ENCODE measurements around the gene SAMD8. TPM values are rescaled to one million over a fixed set of nuclear protein-coding genes. Genes with fewer than 3 reads are reported as not detected.
A peak's percentile ranks its signal among the peaks of the same experiment; 100 is the strongest.
"Not testable (repeated sequence)": the region's sequence is repeated elsewhere in the genome, so short reads cannot be mapped to it uniquely, and the experiment has no call there.

The SAMD8 gene
- total RNA-seq, 1 donor from 2014 or later = 29.6 TPM

DNA sequence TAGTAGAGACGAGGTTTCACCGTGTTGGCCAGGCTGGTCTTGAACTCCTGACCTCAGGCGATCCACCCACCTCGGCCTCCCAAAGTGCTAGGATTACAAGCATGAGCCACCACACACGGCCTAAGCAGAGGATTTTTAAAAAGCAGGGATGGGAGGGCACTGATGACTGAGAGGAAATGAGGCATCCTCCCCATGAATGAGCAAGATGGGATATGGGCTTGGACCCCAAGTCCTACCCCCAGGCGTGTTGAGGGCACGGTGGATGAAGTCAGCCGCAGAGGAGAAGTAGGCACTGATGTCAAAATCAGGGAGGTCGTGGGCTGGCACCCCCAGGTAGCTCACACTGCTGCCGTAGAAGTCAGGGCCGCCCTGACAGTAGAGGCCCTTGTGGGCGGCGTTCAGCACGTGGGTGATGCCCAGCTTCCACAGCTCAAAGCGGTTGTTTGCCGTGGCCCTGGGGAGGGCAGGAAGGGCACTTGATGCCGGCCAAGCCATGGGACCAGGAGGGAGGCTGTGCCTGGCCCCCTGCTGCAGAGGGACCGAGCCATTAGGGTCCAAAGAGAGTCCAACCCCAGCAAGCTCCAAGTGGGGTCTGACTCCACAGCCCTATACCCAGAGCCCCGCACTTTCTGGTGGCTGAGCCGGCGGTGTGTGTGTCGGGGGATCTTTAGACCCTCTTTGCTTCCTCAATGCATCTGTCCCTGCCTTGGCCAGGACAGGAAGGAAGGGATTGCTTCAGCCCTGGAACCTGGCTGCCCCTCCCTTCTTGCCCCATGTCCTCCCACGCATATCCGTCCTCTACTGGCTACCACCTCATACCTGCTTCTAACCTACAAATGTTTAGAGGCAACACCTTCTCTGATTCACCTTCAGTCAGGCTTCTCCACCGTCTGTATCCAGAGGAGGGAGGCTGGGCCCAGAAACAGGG, 3.4 kb upstream of the SAMD8 start:
- ATAC-seq = peak; percentile 9

- ATAC-seq = no peak
These were observed 2.6 kb upstream of the SAMD8 start for GRCh38 chr10:75108684-75109458.

DNA sequence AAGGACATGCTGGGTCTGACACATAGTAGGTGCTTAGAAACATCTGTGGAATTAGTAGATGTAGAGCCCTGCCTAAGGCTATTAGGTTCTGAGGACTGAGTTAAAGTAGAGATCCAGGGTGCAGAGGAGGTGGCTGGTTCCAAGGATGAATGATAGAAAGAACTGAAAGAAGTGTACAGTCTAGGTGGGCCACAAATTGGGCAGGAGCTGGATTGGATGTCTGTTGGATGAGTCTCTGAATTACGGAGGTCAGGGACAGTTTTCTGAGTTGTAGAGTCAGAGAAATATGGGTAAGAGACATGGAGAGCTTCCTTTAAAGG, 2.0 kb upstream of the SAMD8 start:
- no peak for ATAC-seq

DNA sequence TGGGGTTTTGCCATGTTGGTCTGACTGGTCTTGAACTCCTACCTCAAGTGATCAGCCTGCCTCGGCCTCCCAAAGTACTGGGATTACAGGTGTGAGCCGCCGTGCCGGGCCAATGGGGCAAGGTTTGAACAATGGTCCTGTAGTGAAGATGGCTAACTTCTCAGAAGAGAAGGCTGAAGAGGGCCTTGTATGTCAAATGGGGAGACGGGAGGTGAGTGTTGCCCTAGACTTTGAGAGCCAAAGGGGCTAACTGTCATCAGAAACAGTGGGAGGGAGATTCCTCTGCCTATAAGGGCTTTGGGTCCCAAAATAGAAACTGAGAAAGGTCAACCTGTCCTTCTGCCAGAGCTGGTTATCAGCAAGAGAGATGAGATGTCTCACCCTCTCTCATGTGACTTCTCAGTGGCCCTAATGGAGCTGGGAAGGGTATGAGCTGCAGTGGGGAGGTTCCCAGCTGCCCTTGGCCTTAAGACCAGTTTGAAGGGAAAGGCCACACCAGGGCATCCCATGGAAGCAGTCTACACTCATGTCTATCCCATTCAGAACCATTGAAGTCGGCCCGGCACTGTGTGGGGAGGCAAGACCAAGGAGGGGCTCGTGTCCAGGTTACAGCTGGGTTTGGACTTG, 1.3 kb upstream of the SAMD8 start:
- no peak for ATAC-seq

- ATAC-seq = peak; percentile 39
These were observed 637 bp downstream of the SAMD8 start for GRCh38 chr10:75111907-75112679.

DNA sequence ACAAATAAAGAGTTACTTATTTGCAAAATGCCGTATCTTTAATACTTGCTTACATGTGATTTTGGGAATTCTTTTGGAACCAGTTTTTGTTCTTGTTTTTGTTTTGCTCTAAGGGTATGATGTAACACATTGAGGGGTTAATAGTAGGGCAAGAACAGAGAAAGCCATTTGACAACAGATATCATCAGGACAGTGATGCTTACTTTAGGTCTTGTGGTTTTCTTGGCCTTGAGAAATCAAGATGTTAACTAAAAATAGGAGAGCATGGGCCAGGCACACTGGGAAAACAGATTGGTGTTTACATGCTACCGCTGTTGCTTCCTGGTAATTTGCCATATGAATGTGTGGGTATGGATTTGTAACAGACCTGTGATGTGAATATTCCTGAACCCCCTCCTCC, 3.7 kb downstream of the SAMD8 start:
- no peak for ATAC-seq

GRCh38 chr10:75116941-75117775, 5.7 kb downstream of the SAMD8 start:
- peak; percentile 10 for ATAC-seq

DNA sequence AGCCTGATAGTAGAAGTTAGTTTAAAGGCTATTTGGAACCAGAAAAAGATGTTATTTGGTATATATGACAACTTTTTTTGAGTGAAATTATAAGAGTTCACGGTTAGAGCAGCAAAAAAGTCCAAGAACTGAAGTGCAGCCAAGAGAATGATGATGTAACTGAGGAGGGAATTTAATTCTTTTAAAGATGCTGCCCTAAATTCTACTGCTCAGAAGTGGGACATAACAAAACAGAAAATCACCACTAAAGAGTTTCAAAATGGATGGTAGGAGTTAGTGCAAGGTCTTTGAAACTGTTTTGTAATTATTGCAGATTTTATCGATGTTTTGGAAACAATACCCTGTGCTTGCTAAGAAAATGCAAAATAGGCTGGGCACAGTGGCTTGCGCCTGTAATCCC, 6.5 kb downstream of the SAMD8 start:
- no peak for ATAC-seq

GRCh38 chr10:75119444-75120066, 8.1 kb downstream of the SAMD8 start:
- not testable (repeated sequence) for ATAC-seq

GRCh38 chr10:75121322-75121721, 9.9 kb downstream of the SAMD8 start:
- ATAC-seq = no peak

DNA sequence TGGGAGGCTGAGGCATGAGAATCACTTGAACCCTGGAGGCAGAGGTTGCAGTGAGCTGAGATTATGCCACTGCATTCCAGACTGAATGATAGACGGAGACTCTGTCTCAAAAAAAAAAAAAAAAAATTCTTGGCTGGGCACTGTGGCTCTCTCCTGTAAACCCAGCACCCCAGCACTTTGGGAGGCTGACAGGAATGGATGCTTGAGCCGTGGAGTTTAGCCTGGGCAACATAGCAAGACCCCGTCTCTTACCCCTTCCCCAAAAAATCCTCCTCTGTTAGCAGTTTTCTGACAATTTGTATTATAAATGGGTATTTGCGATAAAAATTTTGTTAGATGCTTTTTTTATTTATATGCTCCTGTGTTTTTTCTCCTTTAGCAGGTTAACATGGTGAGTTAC, 11.0 kb downstream of the SAMD8 start:
- ATAC-seq = no peak

DNA sequence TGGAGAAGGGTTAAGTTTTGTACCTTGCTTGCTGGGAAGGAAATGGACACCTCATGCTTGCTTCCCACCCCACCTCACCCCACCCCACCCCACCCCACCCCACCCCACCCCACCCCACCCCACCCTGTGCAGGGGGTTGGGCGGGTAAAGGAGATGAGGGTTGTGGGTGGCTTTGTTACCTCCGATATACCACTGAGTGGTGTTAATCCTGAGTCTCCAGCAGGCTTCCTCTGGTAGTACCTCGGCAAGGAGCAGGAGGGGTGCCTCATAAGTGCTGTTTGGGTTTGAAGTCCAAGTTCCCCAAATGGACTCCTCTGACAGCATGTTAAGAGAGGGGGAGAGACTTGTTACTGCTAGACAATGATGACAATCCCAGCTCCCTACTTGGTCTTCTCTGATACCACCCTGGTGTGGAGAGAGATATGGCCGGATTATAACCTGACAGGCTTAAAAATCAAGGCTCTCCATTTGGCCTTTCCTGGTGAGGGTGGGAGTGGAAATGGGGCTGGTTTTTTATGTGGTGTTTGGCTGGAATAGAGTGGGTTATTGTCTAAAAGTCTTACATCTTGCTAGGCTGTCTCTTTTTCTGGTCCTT, 11.7 kb downstream of the SAMD8 start:
- ATAC-seq = peak; percentile 51

DNA sequence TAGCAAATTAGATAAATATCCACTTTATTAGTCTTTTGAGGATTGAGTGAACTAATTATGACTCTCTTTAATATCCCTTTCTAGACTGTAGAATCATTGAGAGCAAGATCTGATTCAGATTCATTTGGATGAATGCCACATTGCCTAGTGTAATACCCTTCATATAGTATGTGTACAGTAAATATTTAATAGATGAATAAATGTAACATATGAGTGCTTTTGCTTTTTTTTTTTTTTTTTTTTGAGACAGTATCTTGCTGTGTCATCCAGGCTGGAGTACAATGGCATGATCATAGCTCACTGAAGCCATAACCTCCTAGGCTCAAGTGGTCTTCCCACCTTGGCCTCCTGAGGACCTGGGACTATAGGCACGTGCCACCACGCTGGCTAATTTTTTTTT, 14.8 kb downstream of the SAMD8 start:
- ATAC-seq = no peak

DNA sequence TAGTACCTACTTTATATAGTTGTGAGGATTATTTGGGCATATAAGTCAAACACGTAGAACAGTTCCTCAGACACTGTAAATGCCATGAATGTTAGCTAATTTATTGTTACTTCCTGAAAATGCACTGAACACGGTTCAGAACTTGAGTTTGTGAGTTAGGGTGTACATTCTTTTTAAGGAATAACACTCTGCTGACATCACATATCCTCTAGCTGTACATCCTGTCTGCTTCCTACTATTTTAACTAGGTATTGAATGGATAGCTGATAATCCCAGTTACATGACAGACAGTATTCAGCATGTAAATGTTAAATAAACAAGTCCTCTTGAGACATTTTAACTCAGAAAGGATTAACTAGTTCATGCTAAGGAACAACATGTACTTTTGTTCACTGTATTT, 16.0 kb downstream of the SAMD8 start:
- ATAC-seq = peak; percentile 85

DNA sequence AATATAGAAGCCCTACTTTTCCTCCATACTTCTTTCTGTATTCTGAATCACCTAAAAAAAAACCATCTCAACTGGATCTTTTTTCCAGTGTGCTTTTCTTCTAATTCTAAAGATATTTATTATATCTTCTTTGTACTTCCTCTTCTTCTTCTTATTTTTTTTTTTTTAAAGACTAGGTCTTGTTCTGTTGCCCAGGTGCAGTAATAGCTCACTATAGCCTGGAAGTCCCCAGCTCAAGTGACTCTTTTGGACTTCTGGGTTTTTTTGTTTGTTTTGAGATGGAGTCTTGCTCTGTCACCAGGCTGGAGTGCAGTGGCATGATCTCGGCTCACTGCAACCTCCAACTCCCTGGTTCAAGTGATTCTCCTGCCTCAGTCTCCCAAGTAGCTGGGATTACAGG, 17.5 kb downstream of the SAMD8 start:
- ATAC-seq = not testable (repeated sequence)

GRCh38 chr10:75129537-75129936, 18.1 kb downstream of the SAMD8 start:
- ATAC-seq = no peak

DNA sequence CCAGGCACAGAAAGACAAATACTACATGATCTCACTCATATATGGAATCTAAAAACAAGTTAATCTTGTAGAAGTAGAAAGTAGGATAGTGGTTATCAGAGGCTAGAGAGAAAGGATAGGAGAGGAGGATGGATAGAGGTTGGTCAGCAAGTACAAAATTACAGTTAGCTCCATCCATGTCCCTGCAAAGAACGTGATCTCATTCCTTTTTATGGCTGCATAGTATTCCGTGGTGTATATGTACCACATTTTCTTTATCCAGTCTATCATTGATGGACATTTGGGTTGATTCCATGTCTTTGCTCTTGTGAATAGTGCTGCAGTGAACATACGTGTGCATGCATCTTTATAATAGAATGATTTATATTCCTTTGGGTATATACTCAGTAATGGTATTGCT, 22.2 kb downstream of the SAMD8 start:
- ATAC-seq = not testable (repeated sequence)

GRCh38 chr10:75136346-75136745, 24.9 kb downstream of the SAMD8 start:
- ATAC-seq = no peak

DNA sequence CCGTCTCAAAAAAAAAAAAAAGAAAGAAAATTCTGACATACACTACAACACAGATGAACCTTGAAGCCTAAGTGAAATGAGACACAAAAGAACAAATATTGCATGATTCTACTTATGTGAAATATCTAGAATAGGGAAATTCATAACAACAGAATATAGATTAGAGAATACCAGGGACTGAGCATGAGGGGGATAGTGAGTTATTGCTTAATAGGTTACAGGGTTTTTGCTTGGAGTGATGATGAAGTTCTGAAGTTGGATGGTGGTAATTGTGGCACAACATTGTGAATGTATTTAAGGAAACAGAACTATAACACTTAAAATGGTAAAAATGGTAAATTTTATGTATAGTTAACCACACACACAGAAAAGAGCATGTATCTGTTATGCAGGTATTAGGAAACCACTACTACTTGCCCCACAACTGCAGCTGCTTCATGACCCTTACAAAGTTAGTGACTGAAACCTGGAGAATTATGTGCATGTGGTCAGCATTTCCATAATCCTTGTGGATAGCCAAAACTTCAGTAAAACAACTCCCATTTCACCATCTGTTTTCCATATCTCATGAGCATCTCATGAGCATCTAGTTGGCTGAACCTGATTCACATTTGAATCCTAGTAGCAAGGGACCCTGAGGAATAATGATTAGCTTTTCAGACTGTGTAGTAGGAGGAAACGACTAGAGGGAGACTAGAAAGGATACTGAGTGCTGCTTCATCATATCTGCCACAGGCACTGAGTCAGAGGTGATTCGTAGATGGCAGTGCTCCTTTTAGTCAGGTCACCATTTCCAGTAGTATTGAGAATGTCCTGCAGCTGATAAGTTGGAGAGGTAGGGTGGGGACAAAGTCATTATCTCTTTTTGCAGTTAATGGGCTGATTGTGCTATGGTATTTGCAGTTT, 26.3 kb downstream of the SAMD8 start:
- ATAC-seq = peak; percentile 71

DNA sequence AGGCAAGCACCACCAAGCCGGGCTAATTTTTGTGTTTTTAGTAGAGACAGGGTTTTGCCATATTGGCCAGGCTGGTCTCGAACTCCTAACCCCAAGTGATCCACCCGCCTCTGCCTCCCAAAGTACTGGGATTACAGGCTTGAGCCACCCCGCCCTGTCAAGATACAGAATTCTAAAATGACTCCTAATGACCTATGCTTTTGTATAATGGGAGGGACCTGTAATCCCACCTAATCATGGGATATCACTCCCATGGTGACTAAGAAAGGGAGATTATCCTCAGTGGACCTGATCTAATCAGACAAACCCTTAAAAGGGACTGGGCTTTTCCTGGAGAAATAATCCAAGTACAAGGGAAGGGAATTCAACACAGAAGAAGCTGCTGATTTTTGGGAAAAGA, 28.8 kb downstream of the SAMD8 start:
- ATAC-seq = peak; percentile 20

All from esophagus mucosa (tissue), 1 donor.